H9 (cell line): ENCODE results near the gene ROCK1. TPM values are rescaled to one million over a fixed set of nuclear protein-coding genes. Genes with fewer than 3 reads are reported as not detected.

ENCODE experiments used
- DNase-seq: peaks from one replicate; pipeline ENCODE4 v3.0.0-alpha.2; 2017
- H2AFZ ChIP-seq: one replicate; pipeline ENCODE4 v1.6.1; 2013; ENCODE audit warnings: mild to moderate bottlenecking, low read length, control low read depth, moderate library complexity
- H2AK5ac ChIP-seq: 2 replicates; pipeline ENCODE4 v1.6.1; 2013; ENCODE audit warnings: low read length, control low read depth, mixed read lengths; ENCODE audit not compliant: insufficient read length
- H2BK120ac ChIP-seq: one replicate; pipeline ENCODE4 v1.6.1; 2013; ENCODE audit warnings: low read depth, mild to moderate bottlenecking, low read length, control low read depth, inconsistent platforms; ENCODE audit not compliant: poor library complexity, severe bottlenecking
- H2BK12ac ChIP-seq: 2 replicates; pipeline ENCODE4 v1.6.1; 2013; ENCODE audit warnings: low read length, control low read depth, mixed read lengths, low read depth; ENCODE audit not compliant: insufficient read length
- H2BK15ac ChIP-seq: 2 replicates; pipeline ENCODE4 v1.6.1; 2013; ENCODE audit warnings: low read depth, low read length, control low read depth
- H2BK20ac ChIP-seq: one replicate; pipeline ENCODE4 v1.6.1; 2013; ENCODE audit warnings: low read depth, mild to moderate bottlenecking, low read length, control low read depth, inconsistent platforms; ENCODE audit not compliant: poor library complexity, severe bottlenecking
- H2BK5ac ChIP-seq: 2 replicates; pipeline ENCODE4 v1.6.1; 2013; ENCODE audit warnings: low read length, control low read depth, mixed read lengths; ENCODE audit not compliant: insufficient read length
- H3K14ac ChIP-seq: 2 replicates; pipeline ENCODE4 v1.6.1; 2013; ENCODE audit warnings: low read length, control low read depth; ENCODE audit not compliant: insufficient read depth
- H3K18ac ChIP-seq: 2 replicates; pipeline ENCODE4 v1.6.1; 2013; ENCODE audit warnings: low read depth, mild to moderate bottlenecking, mixed read lengths, low read length, control low read depth; ENCODE audit not compliant: insufficient read length
- H3K23ac ChIP-seq: 2 replicates; pipeline ENCODE4 v1.6.1; 2013; ENCODE audit warnings: low read length, control low read depth, mixed read lengths, low read depth; ENCODE audit not compliant: insufficient read length
- H3K23me2 ChIP-seq: 2 replicates; pipeline ENCODE4 v1.6.1; 2013; ENCODE audit warnings: low read depth, mild to moderate bottlenecking, mixed read lengths, low read length, control low read depth; ENCODE audit not compliant: insufficient read length, poor library complexity, severe bottlenecking
- H3K27ac ChIP-seq: 2 replicates; pipeline ENCODE4 v1.5.1; 2013; ENCODE audit warnings: low read length, control low read depth, mixed read lengths, low read depth; ENCODE audit not compliant: insufficient read length
- H3K27me3 ChIP-seq: 2 replicates; pipeline ENCODE4 v1.6.1; 2013; ENCODE audit warnings: low read length, control low read depth, inconsistent platforms; ENCODE audit not compliant: insufficient read depth
- H3K4ac ChIP-seq: 2 replicates; pipeline ENCODE4 v1.6.1; 2013; ENCODE audit warnings: low read depth, mild to moderate bottlenecking, control low read depth, inconsistent platforms, low read length, moderate library complexity
- H3K4me1 ChIP-seq: 2 replicates; pipeline ENCODE4 v1.6.1; 2013; ENCODE audit warnings: low read length, control low read depth, inconsistent platforms; ENCODE audit not compliant: insufficient read depth
- H3K4me2 ChIP-seq: 2 replicates; pipeline ENCODE4 v1.6.1; 2013; ENCODE audit warnings: low read length, control low read depth, mixed read lengths; ENCODE audit not compliant: insufficient read length, insufficient read depth
- H3K56ac ChIP-seq: 2 replicates; pipeline ENCODE4 v1.6.1; 2013; ENCODE audit warnings: low read depth, mild to moderate bottlenecking, mixed read lengths, low read length, control low read depth; ENCODE audit not compliant: insufficient read length
- H3K79me1 ChIP-seq: 2 replicates; pipeline ENCODE4 v1.6.1; 2013; ENCODE audit warnings: low read depth, mild to moderate bottlenecking, moderate library complexity, low read length, control low read depth, inconsistent platforms; ENCODE audit not compliant: insufficient read depth, poor library complexity, severe bottlenecking
- H3K79me2 ChIP-seq: 2 replicates; pipeline ENCODE4 v1.6.1; 2013; ENCODE audit warnings: low read length, control low read depth, inconsistent platforms; ENCODE audit not compliant: insufficient read depth
- H3K9ac ChIP-seq: 2 replicates; pipeline ENCODE4 v1.6.1; 2013; ENCODE audit warnings: low read length, control low read depth, mixed read lengths; ENCODE audit not compliant: insufficient read length; ENCODE audit errors: extremely low read depth
- H3K9me3 ChIP-seq: one replicate; pipeline ENCODE4 v1.6.1; 2013; ENCODE audit warnings: low read depth, low read length, inconsistent platforms; ENCODE audit not compliant: control insufficient read depth
- H3T11ph ChIP-seq: one replicate; pipeline ENCODE4 v1.6.1; 2013; ENCODE audit warnings: mild to moderate bottlenecking, low read length, control low read depth, inconsistent platforms
- H4K20me1 ChIP-seq: one replicate; pipeline ENCODE4 v1.6.1; 2013; ENCODE audit not compliant: control insufficient read depth, insufficient read length, insufficient read depth
- H4K5ac ChIP-seq: 2 replicates; pipeline ENCODE4 v1.6.1; 2013; ENCODE audit warnings: low read depth, mild to moderate bottlenecking, mixed read lengths, low read length, control low read depth; ENCODE audit not compliant: insufficient read length
- H4K8ac ChIP-seq: replicated peaks from 2 replicates; pipeline ENCODE4 v1.6.1; 2013; ENCODE audit warnings: low read length, control low read depth, mixed read lengths, low read depth; ENCODE audit not compliant: insufficient read length
- H4K91ac ChIP-seq: 2 replicates; pipeline ENCODE4 v1.6.1; 2013; ENCODE audit warnings: low read depth, mild to moderate bottlenecking, moderate library complexity, mixed read lengths, low read length, control low read depth; ENCODE audit not compliant: insufficient read length
- H3K27ac Mint-ChIP-seq, 3 experiments: 2 replicates in 2 of 3; 3 replicates in 1 of 3; pipeline ENCODE4 v1.8.0; 2020 to 2021; ENCODE audit warnings: mixed read lengths in 3 of 3, mild to moderate bottlenecking in 1 of 3, moderate library complexity in 1 of 3
- H3K27me3 Mint-ChIP-seq: 2 replicates; pipeline ENCODE4 v1.8.0; 2021; ENCODE audit warnings: low read depth, mild to moderate bottlenecking, moderate library complexity, mixed read lengths
- H3K36me3 Mint-ChIP-seq, 3 experiments: 2 replicates in 2 of 3; 3 replicates in 1 of 3; pipeline ENCODE4 v1.8.0; 2020 to 2021; ENCODE audit warnings: low read depth in 3 of 3, mixed read lengths in 3 of 3; ENCODE audit not compliant: insufficient read depth in 1 of 3
- H3K4me1 Mint-ChIP-seq, 2 experiments: 2 replicates each; pipeline ENCODE4 v1.8.0; 2020; ENCODE audit warnings: mixed read lengths in 2 of 2
- H3K4me3 Mint-ChIP-seq, 2 experiments: 2 replicates in 1 of 2; 3 replicates in 1 of 2; pipeline ENCODE4 v1.8.0; 2020 to 2021; ENCODE audit warnings: mild to moderate bottlenecking in 2 of 2, mixed read lengths in 2 of 2, moderate library complexity in 1 of 2
- H3K9me3 Mint-ChIP-seq, 2 experiments: 2 replicates in 1 of 2; 3 replicates in 1 of 2; pipeline ENCODE4 v1.8.0; 2020; ENCODE audit warnings: mild to moderate bottlenecking in 2 of 2, mixed read lengths in 2 of 2, moderate library complexity in 1 of 2
- total RNA-seq: library from RNA; stranded (reverse); gene quantifications from 2 replicates; pipeline ENCODE4 v1.2.1, GENCODE V29; 2021
- TF ChIP-seq, protein P1 (sequence below): fragments of 200-600 bp; sonication (generic); conservative IDR thresholded peaks from 3 replicates; pipeline ENCODE4 v1.8.0; 2021; ENCODE audit warnings: antibody characterized with exemption, mild to moderate bottlenecking

ROCK1 gene
- total RNA-seq, 1 experiment from 2014 or later, result 38.2 TPM

DNA sequence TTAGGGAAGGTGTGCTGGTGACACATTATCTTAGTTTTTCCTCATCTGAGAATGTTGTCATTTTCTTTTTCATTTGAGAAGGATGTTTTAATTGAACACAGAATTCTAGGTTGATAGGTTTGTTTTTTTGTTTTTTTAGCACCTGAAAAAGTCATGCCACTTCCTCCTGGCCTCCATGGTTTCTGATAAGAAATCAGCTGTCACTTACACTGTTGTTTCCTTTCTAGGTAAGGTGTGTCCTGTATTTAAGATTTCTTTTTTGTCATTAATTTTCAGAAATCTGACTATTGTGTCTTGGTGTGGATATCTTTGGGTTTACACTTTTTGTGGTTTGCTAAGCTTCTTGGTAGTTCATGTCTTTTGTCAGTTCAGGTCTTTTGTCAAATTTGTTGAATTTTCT lies 99.3 kb downstream of the ROCK1 start:
- Histone ChIP-seq H2BK15ac (no peak overlapping the region), H3K4ac (no peak overlapping the region), H4K20me1 (no peaks in the 10 kb centered on the region), H4K8ac (no peak overlapping the region), H2AK5ac (no peak overlapping the region), H2BK12ac (no peak overlapping the region), H3K27ac (no peak overlapping the region), H2BK5ac (no peak overlapping the region), H3K4me2 (no peak overlapping the region), H2AFZ (no peak overlapping the region), H3K79me1 (no peaks in the 10 kb centered on the region), H3T11ph (no peak overlapping the region), H3K23ac (no peak overlapping the region), H3K4me1 (no peaks in the 10 kb centered on the region), H2BK120ac (no peak overlapping the region), H2BK20ac (no peak overlapping the region), H3K27me3 (no peaks in the 10 kb centered on the region), H3K56ac (no peak overlapping the region), H4K5ac (no peak overlapping the region), H3K9ac (no peak overlapping the region), H4K91ac (no peak overlapping the region), H3K79me2 (no peaks in the 10 kb centered on the region), H3K14ac (no peak overlapping the region), H3K18ac (no peak overlapping the region), H3K23me2 (no peaks in the 10 kb centered on the region), H3K9me3 (no peaks in the 10 kb centered on the region)
- no peaks in the 10 kb centered on the region for H3K27me3 Mint-ChIP-seq
- DNase-seq, result no peak
- peaks cover 5 to 6% of the 10 kb centered on the region in 2 experiments; a peak in 4 of 5 replicates for H3K9me3 Mint-ChIP-seq
- no peak overlapping the region for H3K27ac Mint-ChIP-seq
- no peaks in the 10 kb centered on the region for H3K4me1 Mint-ChIP-seq
- H3K36me3 Mint-ChIP-seq, result peaks cover 40 to 50% (median 43%) of the 10 kb centered on the region in 3 experiments
- no peak overlapping the region for H3K4me3 Mint-ChIP-seq
- TF ChIP-seq, protein P1, sequence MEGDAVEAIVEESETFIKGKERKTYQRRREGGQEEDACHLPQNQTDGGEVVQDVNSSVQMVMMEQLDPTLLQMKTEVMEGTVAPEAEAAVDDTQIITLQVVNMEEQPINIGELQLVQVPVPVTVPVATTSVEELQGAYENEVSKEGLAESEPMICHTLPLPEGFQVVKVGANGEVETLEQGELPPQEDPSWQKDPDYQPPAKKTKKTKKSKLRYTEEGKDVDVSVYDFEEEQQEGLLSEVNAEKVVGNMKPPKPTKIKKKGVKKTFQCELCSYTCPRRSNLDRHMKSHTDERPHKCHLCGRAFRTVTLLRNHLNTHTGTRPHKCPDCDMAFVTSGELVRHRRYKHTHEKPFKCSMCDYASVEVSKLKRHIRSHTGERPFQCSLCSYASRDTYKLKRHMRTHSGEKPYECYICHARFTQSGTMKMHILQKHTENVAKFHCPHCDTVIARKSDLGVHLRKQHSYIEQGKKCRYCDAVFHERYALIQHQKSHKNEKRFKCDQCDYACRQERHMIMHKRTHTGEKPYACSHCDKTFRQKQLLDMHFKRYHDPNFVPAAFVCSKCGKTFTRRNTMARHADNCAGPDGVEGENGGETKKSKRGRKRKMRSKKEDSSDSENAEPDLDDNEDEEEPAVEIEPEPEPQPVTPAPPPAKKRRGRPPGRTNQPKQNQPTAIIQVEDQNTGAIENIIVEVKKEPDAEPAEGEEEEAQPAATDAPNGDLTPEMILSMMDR, result no peak
